ENCODE measurements around the gene DGKG. TPM values are rescaled to one million over a fixed set of nuclear protein-coding genes. Genes with fewer than 3 reads are reported as not detected.
A peak's percentile ranks its signal among the peaks of the same experiment; 100 is the strongest.

DGKG gene
- polyA plus RNA-seq, 1 donor (not counting 4 experiments of a cell fraction or from before 2014, with no cell fraction given): 0.22 TPM

DNA sequence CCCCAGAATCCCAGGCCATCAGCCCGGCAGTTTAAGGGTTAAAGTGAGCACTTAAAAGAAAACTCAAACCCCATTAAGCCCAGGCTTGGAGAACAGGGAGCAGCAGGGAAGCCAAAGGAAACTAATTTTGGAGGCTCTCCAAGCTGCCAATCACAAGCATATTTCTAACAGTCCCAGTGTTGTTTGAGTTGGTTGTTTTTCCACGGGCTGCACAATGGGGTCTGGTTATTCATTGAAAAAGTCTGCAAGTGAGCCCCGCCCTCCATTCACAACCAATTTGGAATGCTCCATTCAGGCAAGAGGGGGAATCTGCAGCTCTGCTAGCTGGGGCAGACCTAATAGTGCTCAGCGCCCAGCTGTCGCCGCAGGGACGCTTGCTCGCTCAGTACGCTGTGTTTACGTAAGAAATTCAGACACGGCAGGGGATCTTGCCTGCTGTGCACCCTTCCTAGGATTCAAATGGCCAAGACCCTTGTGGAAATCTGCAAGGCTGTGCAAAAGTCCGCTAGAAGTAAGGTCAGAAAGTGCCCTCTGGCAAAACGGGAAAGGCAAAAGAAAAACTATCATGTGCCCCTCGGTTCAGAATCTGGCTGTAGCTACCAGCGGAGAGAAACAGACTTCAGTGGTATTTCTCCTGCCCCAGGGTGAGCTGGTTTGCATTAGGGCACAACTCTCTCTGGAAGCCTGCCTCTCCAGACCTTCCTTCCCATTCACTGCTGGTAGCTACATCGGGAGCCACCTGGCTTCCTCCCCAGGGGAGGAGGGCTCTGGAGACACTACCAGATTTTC is 264.2 kb downstream of the DGKG start:
- H3K9me3 ChIP-seq (ENCODE audit: control insufficient read depth, low read depth, low read length): no peaks in the 10 kb centered on the region
- H3K9me1 ChIP-seq (ENCODE audit: control insufficient read depth, extremely low read depth, insufficient read depth, low read length): peaks cover 2% of the 10 kb centered on the region
- H3K4me1 ChIP-seq (ENCODE audit: control insufficient read depth, extremely low read depth, insufficient read depth, low read length): peaks cover 35% of the 10 kb centered on the region
- peaks cover 9 to 21% of the 10 kb centered on the region in 2 experiments for H3K36me3 ChIP-seq (ENCODE audit: control insufficient read depth in 2 of 2, extremely low read depth in 1 of 2, insufficient read depth in 2 of 2, low read length in 2 of 2)
- no peaks in the 10 kb centered on the region for H3K27me3 ChIP-seq (ENCODE audit: control insufficient read depth, extremely low read depth, insufficient read depth, low read length)
- DNase-seq (ENCODE audit: low read depth, low spot score) (peak; percentile 86), FAIRE-seq (peak; percentile 84)
- peak overlapping the region; percentile 56 for H3K9ac ChIP-seq (ENCODE audit: control insufficient read depth, extremely low read depth, insufficient read depth, low read length)
- peak overlapping the region; percentile 66 for H3K27ac ChIP-seq (ENCODE audit: control insufficient read depth, insufficient read depth, low read length)
- peak overlapping the region; percentile 71 for H2AFZ ChIP-seq (ENCODE audit: control insufficient read depth, low read length)
- peak overlapping the region; percentile 97 for H3K4me2 ChIP-seq (ENCODE audit: control insufficient read depth, extremely low read depth, insufficient read depth, low read depth, low read length)
- no peaks in the 10 kb centered on the region for H4K20me1 ChIP-seq (ENCODE audit: control insufficient read depth, extremely low read depth, insufficient read depth, low read length)
- dilution Hi-C loops (cut with MboI; ENCODE audit: extremely low pct_ligation_motif_present, low sequenced_read_pairs): no loop called here
- peak overlapping the region in 2 of 3 experiments; percentile 66 to 72 for H3K4me3 ChIP-seq (ENCODE audit: control insufficient read depth in 2 of 3, extremely low read depth in 1 of 3, insufficient read depth in 2 of 3, low read depth in 1 of 3, low read length in 3 of 3)
- no peaks in the 10 kb centered on the region for H3K79me2 ChIP-seq (ENCODE audit: control insufficient read depth, insufficient read depth, low read length)
- TF ChIP-seq EZH2 (IDR thresholded peaks at IDR 0.05; ENCODE audit: low read length): no peak
- TF ChIP-seq, protein P1, sequence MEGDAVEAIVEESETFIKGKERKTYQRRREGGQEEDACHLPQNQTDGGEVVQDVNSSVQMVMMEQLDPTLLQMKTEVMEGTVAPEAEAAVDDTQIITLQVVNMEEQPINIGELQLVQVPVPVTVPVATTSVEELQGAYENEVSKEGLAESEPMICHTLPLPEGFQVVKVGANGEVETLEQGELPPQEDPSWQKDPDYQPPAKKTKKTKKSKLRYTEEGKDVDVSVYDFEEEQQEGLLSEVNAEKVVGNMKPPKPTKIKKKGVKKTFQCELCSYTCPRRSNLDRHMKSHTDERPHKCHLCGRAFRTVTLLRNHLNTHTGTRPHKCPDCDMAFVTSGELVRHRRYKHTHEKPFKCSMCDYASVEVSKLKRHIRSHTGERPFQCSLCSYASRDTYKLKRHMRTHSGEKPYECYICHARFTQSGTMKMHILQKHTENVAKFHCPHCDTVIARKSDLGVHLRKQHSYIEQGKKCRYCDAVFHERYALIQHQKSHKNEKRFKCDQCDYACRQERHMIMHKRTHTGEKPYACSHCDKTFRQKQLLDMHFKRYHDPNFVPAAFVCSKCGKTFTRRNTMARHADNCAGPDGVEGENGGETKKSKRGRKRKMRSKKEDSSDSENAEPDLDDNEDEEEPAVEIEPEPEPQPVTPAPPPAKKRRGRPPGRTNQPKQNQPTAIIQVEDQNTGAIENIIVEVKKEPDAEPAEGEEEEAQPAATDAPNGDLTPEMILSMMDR (optimal IDR thresholded peaks at IDR 0.05 in 1 of 3, IDR thresholded peaks at IDR 0.05 in 1 of 3, conservative IDR thresholded peaks at IDR 0.05 in 1 of 3; ENCODE audit: extremely low read depth in 1 of 3, insufficient read depth in 2 of 3, low read length in 3 of 3): no peak

DNA sequence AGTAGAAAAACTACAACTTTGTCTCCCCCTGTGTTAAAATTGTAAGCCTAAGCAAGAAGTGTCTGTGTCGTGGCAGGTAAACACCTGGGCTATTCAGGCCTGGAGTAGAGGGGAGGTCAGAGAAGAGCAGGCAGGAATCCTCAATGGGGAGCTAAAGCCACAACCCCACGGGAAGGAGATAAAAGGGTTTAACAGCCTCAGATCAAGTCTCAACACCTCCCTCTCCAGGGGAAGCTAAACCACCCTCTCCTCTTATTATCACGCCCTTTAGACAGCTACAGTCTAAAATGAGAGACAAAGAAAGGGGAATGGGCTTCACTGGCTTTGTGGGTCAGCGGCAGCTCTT is 264.7 kb downstream of the DGKG start:
- DNase-seq (ENCODE audit: low read depth, low spot score) (no peak), FAIRE-seq (peak; percentile 71)
- no peaks in the 10 kb centered on the region for H3K9me3 ChIP-seq (ENCODE audit: control insufficient read depth, low read depth, low read length)
- H2AFZ ChIP-seq (ENCODE audit: control insufficient read depth, low read length): peak overlapping the region; percentile 29
- TF ChIP-seq, protein P1 (optimal IDR thresholded peaks at IDR 0.05 in 1 of 3, IDR thresholded peaks at IDR 0.05 in 1 of 3, conservative IDR thresholded peaks at IDR 0.05 in 1 of 3; ENCODE audit: extremely low read depth in 1 of 3, insufficient read depth in 2 of 3, low read length in 3 of 3): peak in 1 of 3 experiments; percentile 9
- no peak for TF ChIP-seq EZH2 (IDR thresholded peaks at IDR 0.05; ENCODE audit: low read length)
- no peaks in the 10 kb centered on the region for H3K79me2 ChIP-seq (ENCODE audit: control insufficient read depth, insufficient read depth, low read length)
- H3K9ac ChIP-seq (ENCODE audit: control insufficient read depth, extremely low read depth, insufficient read depth, low read length): peak overlapping the region; percentile 56
- H3K27me3 ChIP-seq (ENCODE audit: control insufficient read depth, extremely low read depth, insufficient read depth, low read length): no peaks in the 10 kb centered on the region
- dilution Hi-C loops (cut with MboI; ENCODE audit: extremely low pct_ligation_motif_present, low sequenced_read_pairs): no loop called here
- H3K4me1 ChIP-seq (ENCODE audit: control insufficient read depth, extremely low read depth, insufficient read depth, low read length): peaks cover 35% of the 10 kb centered on the region
- H4K20me1 ChIP-seq (ENCODE audit: control insufficient read depth, extremely low read depth, insufficient read depth, low read length): no peaks in the 10 kb centered on the region
- H3K27ac ChIP-seq (ENCODE audit: control insufficient read depth, insufficient read depth, low read length): peak overlapping the region; percentile 56
- H3K4me2 ChIP-seq (ENCODE audit: control insufficient read depth, extremely low read depth, insufficient read depth, low read depth, low read length): peak overlapping the region; percentile 97
- peaks cover 11 to 17% of the 10 kb centered on the region in 2 experiments for H3K36me3 ChIP-seq (ENCODE audit: control insufficient read depth in 2 of 2, extremely low read depth in 1 of 2, insufficient read depth in 2 of 2, low read length in 2 of 2)
- H3K9me1 ChIP-seq (ENCODE audit: control insufficient read depth, extremely low read depth, insufficient read depth, low read length): peaks cover 2% of the 10 kb centered on the region
- peak overlapping the region in 2 of 3 experiments; percentile 66 to 72 for H3K4me3 ChIP-seq (ENCODE audit: control insufficient read depth in 2 of 3, extremely low read depth in 1 of 3, insufficient read depth in 2 of 3, low read depth in 1 of 3, low read length in 3 of 3)

Other genes starting within 250 kb of the DGKG start
- 1.1 to 5.2 TPM (median 3.4 TPM) in 3 replicates for gene CRYGS, start 182.1 kb upstream of the DGKG start, polyA plus RNA-seq
- 14.2 to 15.8 TPM (median 15.0 TPM) in 3 replicates for gene TBCCD1, start 205.1 kb upstream of the DGKG start, polyA plus RNA-seq
- gene DNAJB11, start 208.5 kb upstream of the DGKG start, polyA plus RNA-seq: 29.2 to 61.8 TPM (median 51.9 TPM) in 3 replicates

Measured in keratinocyte (primary cell).